8988T (cell line): ENCODE data around the gene GAGE12G.
"Not testable (repeated sequence)": the region's sequence is repeated elsewhere in the genome, so short reads cannot be mapped to it uniquely, and the experiment has no call there.

ENCODE experiments used
- DNase-seq: peaks from one replicate; pipeline ENCODE4 v3.0.0; 2011

Gene GAGE12G, protein sequence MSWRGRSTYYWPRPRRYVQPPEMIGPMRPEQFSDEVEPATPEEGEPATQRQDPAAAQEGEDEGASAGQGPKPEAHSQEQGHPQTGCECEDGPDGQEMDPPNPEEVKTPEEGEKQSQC

GRCh38 chrX:49570100-49570499 is at the start of gene GAGE12G:
TSS of gene GAGE12G (plus strand) at chrX:49570400. CDS start at chrX:49571555, 1,155 bp downstream.
- not testable (repeated sequence) for DNase-seq

DNA sequence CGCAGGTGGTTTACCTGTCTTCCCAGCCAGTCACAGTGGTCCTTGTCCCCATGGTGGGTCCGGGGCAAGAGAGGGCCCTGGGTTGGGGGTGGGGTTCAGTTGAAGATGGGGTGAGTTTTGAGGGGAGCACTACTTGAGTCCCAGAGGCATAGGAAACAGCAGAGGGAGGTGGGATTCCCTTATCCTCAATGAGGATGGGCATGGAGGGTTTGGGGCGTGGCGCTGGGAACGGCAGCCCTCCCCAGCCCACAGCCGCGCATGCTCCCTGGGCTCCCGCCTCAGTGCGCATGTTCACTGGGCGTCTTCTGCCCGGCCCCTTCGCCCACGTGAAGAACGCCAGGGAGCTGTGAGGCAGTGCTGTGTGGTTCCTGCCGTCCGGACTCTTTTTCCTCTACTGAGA is 38.3 kb upstream of the GAGE12G start, which contains the start of gene GAGE12C:
Gene GAGE12C (plus strand): TSS at position 301 of the 400 bp plus-strand sequence. CDS start 1,155 bp downstream, outside the sequence.
- not testable (repeated sequence) for DNase-seq

GRCh38 chrX:49541433-49541832 is 28.8 kb upstream of the GAGE12G start, which contains the start of gene GAGE12D:
TSS of gene GAGE12D (plus strand) at chrX:49541733. CDS start at chrX:49542888, 1,155 bp downstream.
- not testable (repeated sequence) for DNase-seq

GRCh38 chrX:49550989-49551388 is 19.2 kb upstream of the GAGE12G start, which contains the start of gene GAGE12E:
TSS of gene GAGE12E (plus strand) at chrX:49551289. CDS start at chrX:49552444, 1,155 bp downstream.
- DNase-seq, result not testable (repeated sequence)

DNA sequence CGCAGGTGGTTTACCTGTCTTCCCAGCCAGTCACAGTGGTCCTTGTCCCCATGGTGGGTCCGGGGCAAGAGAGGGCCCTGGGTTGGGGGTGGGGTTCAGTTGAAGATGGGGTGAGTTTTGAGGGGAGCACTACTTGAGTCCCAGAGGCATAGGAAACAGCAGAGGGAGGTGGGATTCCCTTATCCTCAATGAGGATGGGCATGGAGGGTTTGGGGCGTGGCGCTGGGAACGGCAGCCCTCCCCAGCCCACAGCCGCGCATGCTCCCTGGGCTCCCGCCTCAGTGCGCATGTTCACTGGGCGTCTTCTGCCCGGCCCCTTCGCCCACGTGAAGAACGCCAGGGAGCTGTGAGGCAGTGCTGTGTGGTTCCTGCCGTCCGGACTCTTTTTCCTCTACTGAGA is 9.7 kb upstream of the GAGE12G start, which contains the start of gene GAGE12F:
Gene GAGE12F (plus strand): TSS at position 301 of the 400 bp plus-strand sequence. CDS start 1,155 bp downstream, outside the sequence.
- DNase-seq, result not testable (repeated sequence)

DNA sequence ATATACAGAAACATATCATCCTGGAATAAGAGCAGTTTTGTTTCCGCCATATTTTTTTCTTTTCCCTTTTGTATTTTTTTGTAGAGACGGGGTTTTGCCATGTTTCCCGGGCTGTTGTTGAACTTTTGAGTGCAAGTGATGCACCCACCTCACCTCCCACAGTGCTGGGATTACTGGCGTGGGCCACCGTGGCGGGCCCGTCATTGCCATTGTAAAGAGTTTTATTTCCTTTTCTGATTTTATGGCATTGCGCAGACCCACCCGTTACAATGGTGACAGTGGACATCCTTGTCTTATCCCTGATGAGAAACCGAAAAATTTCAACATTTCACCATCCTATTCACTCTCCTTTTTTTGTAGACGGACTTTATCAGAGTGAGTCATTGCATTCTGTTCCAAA is 1.5 kb upstream of the GAGE12G start:
- DNase-seq, result not testable (repeated sequence)

- DNase-seq, result not testable (repeated sequence)
Observed at GRCh38 chrX:49569152-49569551, 1.0 kb upstream of the GAGE12G start.

GRCh38 chrX:49579649-49580048 is 9.4 kb downstream of the GAGE12G start, which contains the start of gene GAGE12H:
TSS of gene GAGE12H (plus strand) at chrX:49579949. CDS start at chrX:49581104, 1,155 bp downstream.
- DNase-seq, result not testable (repeated sequence)

DNA sequence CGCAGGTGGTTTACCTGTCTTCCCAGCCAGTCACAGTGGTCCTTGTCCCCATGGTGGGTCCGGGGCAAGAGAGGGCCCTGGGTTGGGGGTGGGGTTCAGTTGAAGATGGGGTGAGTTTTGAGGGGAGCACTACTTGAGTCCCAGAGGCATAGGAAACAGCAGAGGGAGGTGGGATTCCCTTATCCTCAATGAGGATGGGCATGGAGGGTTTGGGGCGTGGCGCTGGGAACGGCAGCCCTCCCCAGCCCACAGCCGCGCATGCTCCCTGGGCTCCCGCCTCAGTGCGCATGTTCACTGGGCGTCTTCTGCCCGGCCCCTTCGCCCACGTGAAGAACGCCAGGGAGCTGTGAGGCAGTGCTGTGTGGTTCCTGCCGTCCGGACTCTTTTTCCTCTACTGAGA is 19.0 kb downstream of the GAGE12G start, which contains the start of gene GAGE2A:
Gene GAGE2A (plus strand): TSS at position 301 of the 400 bp plus-strand sequence. CDS start 1,155 bp downstream, outside the sequence.
- DNase-seq, result not testable (repeated sequence)

- not testable (repeated sequence) for DNase-seq
Observed at GRCh38 chrX:49589769-49590478, 19.7 kb downstream of the GAGE12G start.

DNA sequence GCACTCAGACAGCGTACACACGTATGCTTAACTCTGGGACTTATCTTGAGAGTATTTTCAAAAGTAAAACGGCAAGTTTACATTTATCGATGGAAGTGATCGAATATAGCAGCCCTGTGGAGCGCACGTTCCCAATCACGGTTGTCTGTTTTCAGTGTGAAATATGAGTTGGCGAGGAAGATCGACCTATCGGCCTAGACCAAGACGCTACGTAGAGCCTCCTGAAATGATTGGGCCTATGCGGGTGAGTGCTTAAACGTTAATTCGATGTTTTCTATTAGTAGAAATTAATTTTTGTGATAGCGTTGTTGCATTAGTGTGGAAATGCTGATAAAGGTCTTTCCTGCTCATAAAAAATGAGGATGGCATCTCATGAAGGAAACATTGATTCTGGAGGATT is 20.3 kb downstream of the GAGE12G start:
- not testable (repeated sequence) for DNase-seq

GRCh38 chrX:49598720-49599119 is 28.5 kb downstream of the GAGE12G start, which contains the start of gene GAGE1:
TSS of gene GAGE1 (plus strand) at chrX:49599020. CDS start at chrX:49600175, 1,155 bp downstream.
- DNase-seq, result not testable (repeated sequence)

GRCh38 chrX:49610718-49611310 is 40.6 kb downstream of the GAGE12G start:
- no peak for DNase-seq

DNA sequence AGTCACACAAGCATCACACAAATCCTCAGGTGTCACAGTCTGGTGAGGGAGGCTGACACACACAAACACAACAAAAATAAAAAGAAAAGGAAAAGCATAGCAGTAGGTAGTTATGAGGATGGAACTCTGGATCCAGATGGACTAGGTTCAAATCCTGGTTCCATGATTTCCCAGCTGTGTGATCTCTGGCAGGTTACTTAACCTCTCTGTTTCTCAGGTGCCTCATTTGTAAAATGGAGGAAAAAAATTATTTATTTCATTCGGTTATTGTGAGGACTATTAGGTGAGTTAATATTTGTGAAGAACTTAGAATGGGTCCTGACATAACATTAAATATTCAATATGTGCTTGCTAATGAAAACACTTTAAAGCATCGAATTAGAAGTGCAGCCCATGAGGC is 48.4 kb downstream of the GAGE12G start:
- DNase-seq, result no peak
